ENCODE measurements around the gene BRI3BP.
"Not testable (repeated sequence)": the region's sequence is repeated elsewhere in the genome, so short reads cannot be mapped to it uniquely, and the experiment has no call there.

Gene BRI3BP

DNA sequence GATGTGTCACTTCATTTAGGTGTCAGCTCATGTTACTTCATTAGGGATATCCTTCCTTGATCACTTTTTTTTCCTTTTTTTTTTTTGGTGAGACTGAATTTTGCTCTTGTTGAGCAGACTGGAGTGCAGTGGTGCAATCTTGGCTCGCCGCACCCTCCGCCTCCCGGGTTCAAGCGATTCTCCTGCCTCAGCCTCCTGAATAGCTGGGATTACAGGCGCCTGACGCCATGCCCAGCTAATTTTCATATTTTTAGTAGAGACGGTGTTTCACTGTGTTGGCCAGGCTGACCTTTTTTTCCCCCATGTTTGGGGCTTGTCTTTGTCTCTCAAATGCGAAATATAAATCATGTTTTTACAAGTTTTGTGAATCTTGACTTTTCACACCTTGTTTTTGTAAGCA, 62.1 kb downstream of the BRI3BP start:
- Histone ChIP-seq H3K4me3 (replicated peaks; ENCODE audit: insufficient read depth, low read length) (no peak overlapping the region), H3K27ac (replicated peaks) (no peak overlapping the region), H3K27me3 (ENCODE audit: insufficient read depth, poor library complexity, severe bottlenecking) (no peaks in the 10 kb centered on the region)
- TF ChIP-seq GABPA (IDR thresholded peaks at IDR 0.05; ENCODE audit: low read depth) = no peak
- no peak for DNase-seq (ENCODE audit: low read depth in 1 of 2, low spot score in 1 of 2)

DNA sequence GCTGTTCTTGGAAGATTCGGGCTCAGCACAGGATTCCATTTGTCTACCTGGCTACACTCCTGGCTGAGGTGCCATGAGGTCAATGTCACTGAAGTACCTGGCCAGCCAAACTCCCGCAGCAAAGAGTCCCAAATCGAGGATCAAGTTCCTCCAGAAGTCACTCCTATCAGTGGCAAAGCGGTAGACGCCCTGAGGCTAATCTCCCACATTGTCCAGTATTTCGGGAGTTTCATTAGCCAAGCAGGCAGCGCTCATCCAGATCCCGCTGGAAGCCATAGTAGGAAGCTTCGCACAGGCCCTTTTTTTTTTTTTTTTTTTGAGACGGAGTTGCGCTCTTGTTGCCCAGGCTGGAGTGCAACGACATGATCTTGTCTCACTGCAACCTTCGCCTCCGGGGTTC, 62.9 kb downstream of the BRI3BP start:
- Histone ChIP-seq H3K27ac (replicated peaks) (no peak overlapping the region), H3K4me3 (replicated peaks; ENCODE audit: insufficient read depth, low read length) (no peak overlapping the region), H3K27me3 (ENCODE audit: insufficient read depth, poor library complexity, severe bottlenecking) (no peaks in the 10 kb centered on the region)
- TF ChIP-seq POLR2AphosphoS5 (IDR thresholded peaks at IDR 0.05; ENCODE audit: low read depth) = no peak
- TF ChIP-seq SPI1 (IDR thresholded peaks at IDR 0.05; ENCODE audit: borderline replicate concordance, low read depth) = no peak
- TF ChIP-seq, protein P1, sequence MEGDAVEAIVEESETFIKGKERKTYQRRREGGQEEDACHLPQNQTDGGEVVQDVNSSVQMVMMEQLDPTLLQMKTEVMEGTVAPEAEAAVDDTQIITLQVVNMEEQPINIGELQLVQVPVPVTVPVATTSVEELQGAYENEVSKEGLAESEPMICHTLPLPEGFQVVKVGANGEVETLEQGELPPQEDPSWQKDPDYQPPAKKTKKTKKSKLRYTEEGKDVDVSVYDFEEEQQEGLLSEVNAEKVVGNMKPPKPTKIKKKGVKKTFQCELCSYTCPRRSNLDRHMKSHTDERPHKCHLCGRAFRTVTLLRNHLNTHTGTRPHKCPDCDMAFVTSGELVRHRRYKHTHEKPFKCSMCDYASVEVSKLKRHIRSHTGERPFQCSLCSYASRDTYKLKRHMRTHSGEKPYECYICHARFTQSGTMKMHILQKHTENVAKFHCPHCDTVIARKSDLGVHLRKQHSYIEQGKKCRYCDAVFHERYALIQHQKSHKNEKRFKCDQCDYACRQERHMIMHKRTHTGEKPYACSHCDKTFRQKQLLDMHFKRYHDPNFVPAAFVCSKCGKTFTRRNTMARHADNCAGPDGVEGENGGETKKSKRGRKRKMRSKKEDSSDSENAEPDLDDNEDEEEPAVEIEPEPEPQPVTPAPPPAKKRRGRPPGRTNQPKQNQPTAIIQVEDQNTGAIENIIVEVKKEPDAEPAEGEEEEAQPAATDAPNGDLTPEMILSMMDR (IDR thresholded peaks at IDR 0.05; ENCODE audit: insufficient read depth, low read length) = no peak
- TF ChIP-seq, protein P2, sequence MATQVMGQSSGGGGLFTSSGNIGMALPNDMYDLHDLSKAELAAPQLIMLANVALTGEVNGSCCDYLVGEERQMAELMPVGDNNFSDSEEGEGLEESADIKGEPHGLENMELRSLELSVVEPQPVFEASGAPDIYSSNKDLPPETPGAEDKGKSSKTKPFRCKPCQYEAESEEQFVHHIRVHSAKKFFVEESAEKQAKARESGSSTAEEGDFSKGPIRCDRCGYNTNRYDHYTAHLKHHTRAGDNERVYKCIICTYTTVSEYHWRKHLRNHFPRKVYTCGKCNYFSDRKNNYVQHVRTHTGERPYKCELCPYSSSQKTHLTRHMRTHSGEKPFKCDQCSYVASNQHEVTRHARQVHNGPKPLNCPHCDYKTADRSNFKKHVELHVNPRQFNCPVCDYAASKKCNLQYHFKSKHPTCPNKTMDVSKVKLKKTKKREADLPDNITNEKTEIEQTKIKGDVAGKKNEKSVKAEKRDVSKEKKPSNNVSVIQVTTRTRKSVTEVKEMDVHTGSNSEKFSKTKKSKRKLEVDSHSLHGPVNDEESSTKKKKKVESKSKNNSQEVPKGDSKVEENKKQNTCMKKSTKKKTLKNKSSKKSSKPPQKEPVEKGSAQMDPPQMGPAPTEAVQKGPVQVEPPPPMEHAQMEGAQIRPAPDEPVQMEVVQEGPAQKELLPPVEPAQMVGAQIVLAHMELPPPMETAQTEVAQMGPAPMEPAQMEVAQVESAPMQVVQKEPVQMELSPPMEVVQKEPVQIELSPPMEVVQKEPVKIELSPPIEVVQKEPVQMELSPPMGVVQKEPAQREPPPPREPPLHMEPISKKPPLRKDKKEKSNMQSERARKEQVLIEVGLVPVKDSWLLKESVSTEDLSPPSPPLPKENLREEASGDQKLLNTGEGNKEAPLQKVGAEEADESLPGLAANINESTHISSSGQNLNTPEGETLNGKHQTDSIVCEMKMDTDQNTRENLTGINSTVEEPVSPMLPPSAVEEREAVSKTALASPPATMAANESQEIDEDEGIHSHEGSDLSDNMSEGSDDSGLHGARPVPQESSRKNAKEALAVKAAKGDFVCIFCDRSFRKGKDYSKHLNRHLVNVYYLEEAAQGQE (IDR thresholded peaks at IDR 0.05; ENCODE audit: insufficient replicate concordance, low read depth) = no peak
- no peak for TF ChIP-seq GABPA (IDR thresholded peaks at IDR 0.05; ENCODE audit: low read depth)
- no peak for DNase-seq (ENCODE audit: low read depth in 1 of 2, low spot score in 1 of 2)

DNA sequence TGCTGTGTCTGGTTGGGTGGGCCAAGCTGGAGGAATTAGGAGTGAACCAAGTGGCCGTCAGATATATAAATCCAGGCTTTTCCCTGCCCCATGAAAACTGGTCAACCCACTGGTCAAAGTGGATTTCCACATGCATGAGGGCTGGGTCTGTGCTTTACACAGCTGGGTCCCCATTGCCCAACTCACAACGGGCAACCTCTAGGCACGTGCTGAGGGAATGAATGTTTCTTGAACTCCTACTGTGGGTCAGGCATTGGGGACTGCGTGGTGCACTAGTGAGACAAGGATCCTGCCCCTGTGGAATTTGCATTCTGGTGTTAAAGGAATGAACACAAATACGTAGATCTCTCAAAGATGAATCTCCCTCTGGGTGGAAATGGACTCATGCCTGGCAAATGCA, 64.3 kb downstream of the BRI3BP start:
- H3K27ac ChIP-seq (replicated peaks) = no peak overlapping the region
- TF ChIP-seq, protein P1 (IDR thresholded peaks at IDR 0.05; ENCODE audit: insufficient read depth, low read length) = no peak
- TF ChIP-seq, protein P2 (IDR thresholded peaks at IDR 0.05; ENCODE audit: insufficient replicate concordance, low read depth) = no peak
- TF ChIP-seq SPI1 (IDR thresholded peaks at IDR 0.05; ENCODE audit: borderline replicate concordance, low read depth) (no peak), GABPA (IDR thresholded peaks at IDR 0.05; ENCODE audit: low read depth) (no peak), POLR2AphosphoS5 (IDR thresholded peaks at IDR 0.05; ENCODE audit: low read depth) (no peak)
- H3K4me3 ChIP-seq (replicated peaks; ENCODE audit: insufficient read depth, low read length) = no peak overlapping the region
- H3K27me3 ChIP-seq (ENCODE audit: insufficient read depth, poor library complexity, severe bottlenecking) = no peaks in the 10 kb centered on the region
- DNase-seq (ENCODE audit: low read depth in 1 of 2, low spot score in 1 of 2) = no peak

DNA sequence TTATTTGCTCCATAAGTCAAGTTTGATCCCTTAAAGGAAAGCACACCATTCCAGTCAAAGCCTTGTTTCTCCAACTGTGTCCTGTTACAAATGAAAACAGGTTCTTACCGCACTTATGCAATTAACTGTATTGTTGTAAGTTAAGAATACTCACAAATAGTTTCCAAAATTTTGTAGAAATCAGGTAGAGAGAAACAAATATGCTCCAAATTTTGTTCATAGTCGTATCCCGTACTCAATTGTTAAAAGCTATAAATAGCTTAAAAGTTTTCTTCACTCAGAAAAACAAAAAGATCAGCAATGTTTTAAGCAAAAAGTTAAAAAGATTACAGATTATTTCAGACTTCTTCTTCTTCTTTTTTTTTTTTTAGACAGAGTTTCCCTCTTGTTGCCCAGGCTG, 67.8 kb downstream of the BRI3BP start:
- DNase-seq (ENCODE audit: low read depth in 1 of 2, low spot score in 1 of 2) = no peak
- Histone ChIP-seq H3K27ac (replicated peaks) (no peak overlapping the region), H3K27me3 (ENCODE audit: insufficient read depth, poor library complexity, severe bottlenecking) (no peaks in the 10 kb centered on the region), H3K4me3 (replicated peaks; ENCODE audit: insufficient read depth, low read length) (no peak overlapping the region)
- no peak for TF ChIP-seq SPI1 (IDR thresholded peaks at IDR 0.05; ENCODE audit: borderline replicate concordance, low read depth)

DNA sequence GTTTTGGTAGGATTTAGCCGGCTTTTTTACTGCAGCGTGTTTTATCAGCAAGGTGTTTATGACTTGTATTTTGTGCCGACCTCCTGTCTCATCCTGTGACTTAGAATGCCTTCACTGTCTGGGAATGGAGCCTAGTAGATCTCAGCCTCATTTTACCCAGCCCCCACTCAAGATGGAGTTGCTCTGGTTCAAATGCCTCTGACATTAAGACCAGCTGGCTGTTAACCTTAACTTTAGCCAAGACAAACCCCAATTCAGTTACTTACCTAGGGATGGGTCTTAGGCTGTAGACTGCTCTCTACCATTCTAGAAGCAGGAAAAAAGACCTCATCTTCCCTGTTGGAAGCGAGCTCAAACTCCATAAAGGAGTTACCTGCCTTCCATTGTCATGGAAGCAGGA, 70.1 kb downstream of the BRI3BP start:
- DNase-seq (ENCODE audit: low read depth in 1 of 2, low spot score in 1 of 2); H3K27me3 ChIP-seq (ENCODE audit: insufficient read depth, poor library complexity, severe bottlenecking); H3K27ac ChIP-seq (replicated peaks); H3K4me3 ChIP-seq (replicated peaks; ENCODE audit: insufficient read depth, low read length): not testable (repeated sequence)

Data from HL-60 (cell line).